Measurements from ENCODE around the gene ADARB2. TPM values are rescaled to one million over a fixed set of nuclear protein-coding genes. Genes with fewer than 3 reads are reported as not detected.

Gene ADARB2
- total and polyA plus RNA-seq, 2 donors (not counting 1 experiment from before 2014, with no cell fraction given) = not detected

DNA sequence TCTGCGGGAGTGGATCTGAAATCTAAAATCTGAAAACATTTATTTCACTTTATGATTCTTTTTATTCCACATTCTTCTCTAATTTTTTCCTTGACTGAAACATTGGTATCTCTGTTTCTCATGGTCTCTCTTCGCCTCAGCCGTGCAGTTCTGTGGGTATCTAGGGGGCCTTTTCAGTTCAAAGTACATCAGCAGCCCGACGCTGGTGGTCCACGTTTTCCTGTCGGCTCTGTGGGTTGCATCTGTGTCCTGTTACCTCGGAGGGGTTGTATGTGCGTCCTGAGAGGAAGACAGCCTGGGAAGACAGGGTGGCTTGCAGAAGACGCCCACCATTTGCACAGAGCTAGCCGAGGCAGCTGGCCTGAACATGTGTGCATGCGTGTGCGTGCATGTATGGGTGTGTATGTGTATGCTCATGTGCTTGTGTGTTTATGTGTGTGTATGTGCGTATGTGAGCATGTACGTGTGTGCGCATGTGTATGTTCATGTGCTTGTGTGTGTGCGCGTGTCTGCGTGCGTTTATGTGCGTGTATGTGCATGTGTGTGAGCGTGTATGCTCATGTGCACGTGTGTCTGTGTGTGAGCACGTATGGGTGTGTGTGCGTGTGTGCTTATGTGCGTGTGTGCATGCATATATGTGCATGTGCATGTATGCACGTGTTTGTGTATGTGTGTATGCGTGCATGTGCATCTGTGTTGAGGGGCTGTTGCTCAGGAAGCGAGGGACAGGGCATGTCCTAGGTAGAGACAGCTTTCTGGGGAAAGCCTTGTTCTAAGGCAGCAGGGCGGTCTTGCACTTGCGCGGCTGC lies 211.8 kb downstream of the ADARB2 start:
- Histone ChIP-seq H3K27ac (ENCODE audit: insufficient read depth, low read length) (no peak overlapping the region), H2AFZ (ENCODE audit: low read length) (no peak overlapping the region), H3K79me2 (ENCODE audit: control insufficient read depth, insufficient read depth, low read length) (no peaks in the 10 kb centered on the region), H3K9ac (ENCODE audit: insufficient read depth, low read length) (no peak overlapping the region), H3K36me3 (ENCODE audit: control insufficient read depth, insufficient read depth, low read length) (no peaks in the 10 kb centered on the region), H3K4me1 (ENCODE audit: control insufficient read depth, extremely low read depth, insufficient read depth, low read length) (no peaks in the 10 kb centered on the region), H3K4me3 (replicated peaks in 1 of 4; ENCODE audit: control extremely low read depth in 1 of 4, insufficient read depth in 1 of 4, low read depth in 3 of 4, low read length in 4 of 4) (no peak overlapping the region), H3K9me3 (ENCODE audit: control insufficient read depth, insufficient read depth, low read depth, low read length) (peaks cover 2% of the 10 kb centered on the region), H4K20me1 (ENCODE audit: control insufficient read depth, extremely low read depth, insufficient read depth, low read length) (no peaks in the 10 kb centered on the region), H3K4me2 (ENCODE audit: extremely low read depth, insufficient read depth, low read length) (no peak overlapping the region), H3K27me3 (ENCODE audit: control insufficient read depth, insufficient read depth, low read length) (no peaks in the 10 kb centered on the region)
- no peak for DNase-seq (ENCODE audit: low read depth in 2 of 2)
- TF ChIP-seq CTCF (conservative IDR thresholded peaks at IDR 0.05 in 1 of 2, IDR thresholded peaks at IDR 0.05 in 1 of 2; ENCODE audit: low read depth in 1 of 2, low read length in 2 of 2) (no peak), EZH2 (IDR thresholded peaks at IDR 0.05; ENCODE audit: low read length, missing control alignments) (no peak)

- H3K4me3 ChIP-seq (replicated peaks in 1 of 4; ENCODE audit: control extremely low read depth in 1 of 4, insufficient read depth in 1 of 4, low read depth in 3 of 4, low read length in 4 of 4) = no peak overlapping the region
- DNase-seq (ENCODE audit: low read depth in 2 of 2) = no peak
- no peaks in the 10 kb centered on the region for H3K4me1 ChIP-seq (ENCODE audit: control insufficient read depth, extremely low read depth, insufficient read depth, low read length)
- no peaks in the 10 kb centered on the region for H3K27me3 ChIP-seq (ENCODE audit: control insufficient read depth, insufficient read depth, low read length)
- no peaks in the 10 kb centered on the region for H4K20me1 ChIP-seq (ENCODE audit: control insufficient read depth, extremely low read depth, insufficient read depth, low read length)
- no peaks in the 10 kb centered on the region for H3K36me3 ChIP-seq (ENCODE audit: control insufficient read depth, insufficient read depth, low read length)
- TF ChIP-seq EZH2 (IDR thresholded peaks at IDR 0.05; ENCODE audit: low read length, missing control alignments) (no peak), CTCF (conservative IDR thresholded peaks at IDR 0.05 in 1 of 2, IDR thresholded peaks at IDR 0.05 in 1 of 2; ENCODE audit: low read depth in 1 of 2, low read length in 2 of 2) (no peak)
- H3K27ac ChIP-seq (ENCODE audit: insufficient read depth, low read length) = no peak overlapping the region
- no peak overlapping the region for H3K4me2 ChIP-seq (ENCODE audit: extremely low read depth, insufficient read depth, low read length)
- no peaks in the 10 kb centered on the region for H3K79me2 ChIP-seq (ENCODE audit: control insufficient read depth, insufficient read depth, low read length)
- no peak overlapping the region for H3K9ac ChIP-seq (ENCODE audit: insufficient read depth, low read length)
- no peak overlapping the region for H2AFZ ChIP-seq (ENCODE audit: low read length)
- peaks cover 2% of the 10 kb centered on the region for H3K9me3 ChIP-seq (ENCODE audit: control insufficient read depth, insufficient read depth, low read depth, low read length)
Measured at GRCh38 chr10:1524540-1524939, 212.8 kb downstream of the ADARB2 start.

GRCh38 chr10:1523221-1523620 lies 214.1 kb downstream of the ADARB2 start:
- Histone ChIP-seq H3K4me1 (ENCODE audit: control insufficient read depth, extremely low read depth, insufficient read depth, low read length) (no peaks in the 10 kb centered on the region), H3K9ac (ENCODE audit: insufficient read depth, low read length) (no peak overlapping the region), H3K4me2 (ENCODE audit: extremely low read depth, insufficient read depth, low read length) (no peak overlapping the region), H3K36me3 (ENCODE audit: control insufficient read depth, insufficient read depth, low read length) (no peaks in the 10 kb centered on the region), H3K27ac (ENCODE audit: insufficient read depth, low read length) (no peak overlapping the region), H3K27me3 (ENCODE audit: control insufficient read depth, insufficient read depth, low read length) (no peaks in the 10 kb centered on the region), H3K79me2 (ENCODE audit: control insufficient read depth, insufficient read depth, low read length) (no peaks in the 10 kb centered on the region), H2AFZ (ENCODE audit: low read length) (no peak overlapping the region), H4K20me1 (ENCODE audit: control insufficient read depth, extremely low read depth, insufficient read depth, low read length) (no peaks in the 10 kb centered on the region), H3K4me3 (replicated peaks in 1 of 4; ENCODE audit: control extremely low read depth in 1 of 4, insufficient read depth in 1 of 4, low read depth in 3 of 4, low read length in 4 of 4) (no peak overlapping the region), H3K9me3 (ENCODE audit: control insufficient read depth, insufficient read depth, low read depth, low read length) (peaks cover 2% of the 10 kb centered on the region)
- TF ChIP-seq EZH2 (IDR thresholded peaks at IDR 0.05; ENCODE audit: low read length, missing control alignments) (no peak), CTCF (conservative IDR thresholded peaks at IDR 0.05 in 1 of 2, IDR thresholded peaks at IDR 0.05 in 1 of 2; ENCODE audit: low read depth in 1 of 2, low read length in 2 of 2) (no peak)
- no peak for DNase-seq (ENCODE audit: low read depth in 2 of 2)
